C4-2B (cell line): ENCODE measurements around the gene HDAC1.

Experiments used
- CTCF ChIP-seq: fragments of 450-650 bp; conservative IDR thresholded peaks from 2 replicates; pipeline ENCODE4 v1.5.1; 2017; ENCODE audit warnings: mild to moderate bottlenecking
- ZFX ChIP-seq: fragments of 450-650 bp; IDR thresholded peaks from 2 replicates; pipeline ENCODE4 v1.6.1; 2017

- TF ChIP-seq ZFX (no peak), CTCF (no peak)
These were observed 22.1 kb upstream of the HDAC1 start for GRCh38 chr1:32269744-32270143.
